Measurements from ENCODE around the gene ENPEP. TPM values are rescaled to one million over a fixed set of nuclear protein-coding genes. Genes with fewer than 3 reads are reported as not detected.

ENPEP gene
- total and polyA plus RNA-seq, 7 experiments from 2014 or later: 0.29 TPM; not detected in 6

Other genes with a start within 250 kb of the ENPEP start
- not detected for gene PITX2, start 146.9 kb downstream of the ENPEP start, total RNA-seq
- not detected for gene PITX2, start 146.9 kb downstream of the ENPEP start, polyA plus RNA-seq